B cell (primary cell): Measurements from ENCODE around the gene USP20. TPM values are rescaled to one million over a fixed set of nuclear protein-coding genes. Genes with fewer than 3 reads are reported as not detected.
A peak's percentile ranks its signal among the peaks of the same experiment; 100 is the strongest.

Source experiments
- ATAC-seq: fragments of 200-7000 bp; cut with Tn5 transposase; one replicate; pipeline ENCODE4 v1.10.0; 2021; ENCODE audit warnings: low read depth, mild to moderate bottlenecking, moderate number of reproducible peaks, moderate library complexity
- CTCF ChIA-PET: fragments of 350-600 bp; sonication (Branson Sonifier 250); formaldehyde crosslinking; loops from one replicate; lab custom pipeline; 2021; ENCODE audit warnings: antibody characterized with exemption, inconsistent platforms; lab: Charles Lee
- POLR2A ChIA-PET: fragments of 350-600 bp; sonication (Branson Sonifier 250); formaldehyde crosslinking; loops from one replicate; lab custom pipeline; 2021; ENCODE audit warnings: antibody characterized with exemption; lab: Charles Lee
- DNase-seq: peaks from one replicate; pipeline ENCODE4 v3.0.0; 2013
- H2AFZ ChIP-seq: 2 replicates; pipeline ENCODE4 v1.6.1; 2012; ENCODE audit warnings: mild to moderate bottlenecking, low read depth, low read length; ENCODE audit not compliant: insufficient read depth, poor library complexity, severe bottlenecking
- H3K27ac ChIP-seq, 2 donors: 1 replicate in 1 of 2; 2 replicates in 1 of 2; pipeline ENCODE4 v1.5.1; 2012 to 2013; ENCODE audit warnings: low read length in 2 of 2, mild to moderate bottlenecking in 2 of 2, moderate library complexity in 1 of 2
- H3K27me3 ChIP-seq, 4 experiments: fragments of 200-600 bp in 1 of 4; sonication (generic) in 1 of 4; replicated peaks in 1 of 4; 1 replicate in 2 of 4; 2 replicates in 2 of 4; pipeline versions ENCODE4 v1.6.1 to v1.7.0; 2013 to 2016; ENCODE audit warnings: low read length in 3 of 4, mild to moderate bottlenecking in 2 of 4, mixed read lengths in 1 of 4, moderate library complexity in 1 of 4; ENCODE audit not compliant: insufficient read depth in 4 of 4, control insufficient read depth in 3 of 4; ENCODE audit errors: control extremely low read depth in 1 of 4
- H3K36me3 ChIP-seq, 2 experiments: replicated peaks in 1 of 2; 1 replicate in 1 of 2; 2 replicates in 1 of 2; pipeline versions ENCODE4 v1.6.1 to v1.7.1; 2013; ENCODE audit warnings: low read length in 1 of 2; ENCODE audit not compliant: insufficient read depth in 2 of 2, control insufficient read depth in 1 of 2; ENCODE audit errors: control extremely low read depth in 1 of 2, extremely low read depth in 1 of 2
- H3K4me1 ChIP-seq, 2 donors: fragments of 200-600 bp in 1 of 2; sonication (generic) in 1 of 2; 1 replicate in 1 of 2; 2 replicates in 1 of 2; pipeline versions ENCODE4 v1.5.1 to v1.6.1; 2013 to 2017; ENCODE audit warnings: low read length in 2 of 2; ENCODE audit not compliant: control insufficient read depth in 2 of 2, insufficient read depth in 2 of 2
- H3K4me2 ChIP-seq: replicated peaks from 2 replicates; pipeline ENCODE3; 2012; ENCODE audit warnings: mild to moderate bottlenecking, low read depth, low read length; ENCODE audit not compliant: poor library complexity, severe bottlenecking
- H3K4me3 ChIP-seq, 5 experiments: fragments of 200-600 bp in 1 of 5; sonication (generic) in 1 of 5; 1 replicate in 3 of 5; 2 replicates in 2 of 5; pipeline versions ENCODE4 v1.5.1 to v1.7.0; 2011 to 2016; ENCODE audit warnings: low read length in 4 of 5, mild to moderate bottlenecking in 4 of 5, low read depth in 2 of 5, control low read depth in 1 of 5, moderate library complexity in 1 of 5; ENCODE audit not compliant: insufficient read depth in 1 of 5; ENCODE audit errors: control extremely low read depth in 1 of 5, extremely low read depth in 1 of 5
- H3K79me2 ChIP-seq: fragments of 200-600 bp; sonication (generic); one replicate; pipeline ENCODE4 v1.6.0; 2016; ENCODE audit warnings: low read length; ENCODE audit not compliant: control insufficient read depth, insufficient read depth
- H3K9ac ChIP-seq: fragments of 200-600 bp; sonication (generic); 2 replicates; pipeline ENCODE4 v1.6.1; 2017; ENCODE audit warnings: mild to moderate bottlenecking, low read length, moderate library complexity
- H3K9me3 ChIP-seq, 3 donors: one replicate each; pipeline versions ENCODE4 v1.6.1 to v1.7.1; 2013; ENCODE audit warnings: low read length in 2 of 3; ENCODE audit not compliant: control insufficient read depth in 2 of 3, insufficient read depth in 1 of 3; ENCODE audit errors: control extremely low read depth in 1 of 3
- H4K20me1 ChIP-seq: 2 replicates; pipeline ENCODE4 v1.6.0; 2012; ENCODE audit warnings: mild to moderate bottlenecking, low read length; ENCODE audit not compliant: insufficient read depth, control insufficient read depth, poor library complexity, severe bottlenecking
- H3K27ac Mint-ChIP-seq: one replicate; pipeline ENCODE4 v1.8.0; 2021; ENCODE audit warnings: mixed read lengths
- H3K27me3 Mint-ChIP-seq: one replicate; pipeline ENCODE4 v1.8.0; 2021; ENCODE audit warnings: mixed read lengths
- H3K4me1 Mint-ChIP-seq: one replicate; pipeline ENCODE4 v1.8.0; 2021; ENCODE audit warnings: mixed read lengths
- H3K4me3 Mint-ChIP-seq: one replicate; pipeline ENCODE4 v1.8.0; 2021; ENCODE audit warnings: mixed read lengths
- H3K9me3 Mint-ChIP-seq: one replicate; pipeline ENCODE4 v1.8.0; 2022; ENCODE audit warnings: mixed read lengths; ENCODE audit not compliant: insufficient read depth
- EZH2 ChIP-seq: IDR thresholded peaks from 2 replicates; pipeline ENCODE4 v1.6.1; 2012; ENCODE audit warnings: borderline replicate concordance, low read depth, mild to moderate bottlenecking, moderate library complexity, low read length; ENCODE audit not compliant: insufficient read depth, poor library complexity, severe bottlenecking
- WGBS: methylation state at CpG from one replicate; pipeline ENCODE4 v1.1.5; 2013; ENCODE audit warnings: missing lambda C conversion rate; ENCODE audit not compliant: insufficient coverage; 5-methylcytosine and 5-hydroxymethylcytosine counted together
- intact Hi-C: fragments of 100-400 bp; cut with micrococcal nuclease; formaldehyde crosslinking; loops from one replicate; pipeline ENCODE4 v1.10.0; 2022
- polyA plus RNA-seq: library from polyadenylated mRNA; depleted of rRNA; stranded (reverse); fragments of >200 nt; gene quantifications from 2 replicates; pipeline ENCODE4 v1.2.3, GENCODE V29; 2012
- total RNA-seq, 2 donors: library from RNA; stranded (reverse); fragments of 120-200 nt in 1 of 2; gene quantifications; 1 replicate in 1 of 2; 2 replicates in 1 of 2; pipeline versions ENCODE4 v1.2.3 to v1.2.4, GENCODE V29; 2013 to 2022
- TF ChIP-seq, protein P1 (sequence below): fragments of 200-600 bp; IDR thresholded peaks from one replicate; pipeline ENCODE4 v1.8.0; 2022; ENCODE audit warnings: antibody characterized with exemption, mild to moderate bottlenecking

The USP20 gene
- total and polyA plus RNA-seq, 2 donors (not counting 1 experiment from before 2014, with no cell fraction given), result 49.5 to 72.6 TPM

DNA sequence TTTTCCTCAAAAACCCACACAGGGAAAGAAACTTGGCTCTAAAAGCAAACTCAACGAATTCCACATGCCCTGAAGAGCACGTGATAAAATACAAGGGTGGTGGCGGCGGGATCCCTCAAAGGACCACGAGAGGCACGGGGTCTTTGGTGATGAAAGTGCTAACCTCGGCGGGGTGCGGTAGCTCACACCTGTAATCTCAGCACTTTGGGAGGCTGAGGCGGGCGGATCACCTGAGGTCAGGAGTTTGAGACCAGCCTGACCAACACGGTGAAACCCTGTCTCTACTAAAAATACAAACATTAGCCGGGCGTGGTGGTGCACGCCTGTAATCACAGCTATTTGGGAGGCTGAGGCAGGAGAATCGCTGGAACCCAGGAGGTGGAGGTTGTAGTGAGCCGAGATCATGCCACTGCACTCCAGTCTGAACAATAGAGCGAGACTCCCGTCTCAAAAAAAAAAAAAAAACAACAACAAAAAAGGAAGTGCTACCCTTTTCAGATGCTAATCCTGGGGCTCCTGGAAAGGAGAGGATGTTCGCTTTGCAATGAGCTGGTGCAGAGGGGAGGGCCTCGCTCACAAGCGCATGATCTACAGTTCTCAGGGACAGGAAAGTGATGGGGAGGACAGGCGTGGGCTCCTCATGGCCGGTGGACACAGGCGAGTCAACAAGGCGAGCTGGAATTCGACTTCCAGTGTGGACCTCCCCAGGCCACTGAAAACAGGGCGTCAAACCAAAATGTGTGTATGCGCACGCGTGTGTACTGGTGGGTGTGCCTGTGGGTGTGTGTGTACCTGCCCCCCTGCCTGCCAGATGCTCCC, 54.1 kb downstream of the USP20 start:
- no peak for ATAC-seq
- Histone ChIP-seq H3K9me3 (peaks cover 0 to 8% (median 0%) of the 10 kb centered on the region in 3 donors), H3K36me3 (peaks cover 0 to 9% of the 10 kb centered on the region in 2 experiments), H3K4me2 (peak overlapping the region; percentile 99), H3K79me2 (peaks cover 27% of the 10 kb centered on the region), H3K4me1 (peaks cover 78 to 93% of the 10 kb centered on the region in 2 donors), H2AFZ (no peak overlapping the region), H3K4me3 (peak overlapping the region in 4 of 5 experiments; percentile 24 to 65 (median 46)), H3K27ac (peak overlapping the region; percentile 86 to 90), H4K20me1 (no peaks in the 10 kb centered on the region), H3K27me3 (no peaks in the 10 kb centered on the region), H3K9ac (peak overlapping the region; percentile 71)
- H3K4me3 Mint-ChIP-seq, result peak overlapping the region; percentile 95
- H3K27ac Mint-ChIP-seq, result peak overlapping the region; percentile 97
- POLR2A ChIA-PET, result interaction anchor here (0.5 to 2.3 kb wide), 18 partner anchors 26 to 1973 kb away, joined by 3 to 18 read pairs (median 5); partner anchors contain the start of genes CRAT, FNBP1, GPR107 and PTPA
- H3K4me1 Mint-ChIP-seq, result peaks cover 88% of the 10 kb centered on the region
- intact Hi-C loops, result loop anchor here (2.0 to 5.0 kb wide), 3 partner anchors 43 to 749 kb away; no protein-coding TSS in a partner anchor
- peak; percentile 73 for DNase-seq
- TF ChIP-seq, protein P1, sequence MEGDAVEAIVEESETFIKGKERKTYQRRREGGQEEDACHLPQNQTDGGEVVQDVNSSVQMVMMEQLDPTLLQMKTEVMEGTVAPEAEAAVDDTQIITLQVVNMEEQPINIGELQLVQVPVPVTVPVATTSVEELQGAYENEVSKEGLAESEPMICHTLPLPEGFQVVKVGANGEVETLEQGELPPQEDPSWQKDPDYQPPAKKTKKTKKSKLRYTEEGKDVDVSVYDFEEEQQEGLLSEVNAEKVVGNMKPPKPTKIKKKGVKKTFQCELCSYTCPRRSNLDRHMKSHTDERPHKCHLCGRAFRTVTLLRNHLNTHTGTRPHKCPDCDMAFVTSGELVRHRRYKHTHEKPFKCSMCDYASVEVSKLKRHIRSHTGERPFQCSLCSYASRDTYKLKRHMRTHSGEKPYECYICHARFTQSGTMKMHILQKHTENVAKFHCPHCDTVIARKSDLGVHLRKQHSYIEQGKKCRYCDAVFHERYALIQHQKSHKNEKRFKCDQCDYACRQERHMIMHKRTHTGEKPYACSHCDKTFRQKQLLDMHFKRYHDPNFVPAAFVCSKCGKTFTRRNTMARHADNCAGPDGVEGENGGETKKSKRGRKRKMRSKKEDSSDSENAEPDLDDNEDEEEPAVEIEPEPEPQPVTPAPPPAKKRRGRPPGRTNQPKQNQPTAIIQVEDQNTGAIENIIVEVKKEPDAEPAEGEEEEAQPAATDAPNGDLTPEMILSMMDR, result no peak
- TF ChIP-seq EZH2, result no peak
- H3K9me3 Mint-ChIP-seq, result no peaks in the 10 kb centered on the region
- H3K27me3 Mint-ChIP-seq, result no peaks in the 10 kb centered on the region
- WGBS, result 69% methylated on average over 12 of the region's 31 CpGs
- CTCF ChIA-PET, result interaction anchor here (0.6 to 2.0 kb wide), 10 partner anchors 8 to 210 kb away, joined by 3 to 7 read pairs (median 4); partner anchors contain the start of gene GPR107
